NCI-H2171 (cell line): ENCODE data around the gene ZNF345.

Experiments used
- DNase-seq: peaks from one replicate; lab custom pipeline; 2025; lab: John Stamatoyannopoulos, UW

The ZNF345 gene

GRCh38 chr19:36918090-36918489, 67.4 kb downstream of the ZNF345 start:
- DNase-seq = no peak
